ENCODE measurements around the gene FAM200A.
A peak's percentile ranks its signal among the peaks of the same experiment; 100 is the strongest.
"Not testable (repeated sequence)": the region's sequence is repeated elsewhere in the genome, so short reads cannot be mapped to it uniquely, and the experiment has no call there.

Gene FAM200A

GRCh38 chr7:99558306-99559174 is 6.6 kb upstream of the FAM200A start, which contains the start of gene ZNF655:
TSS of gene ZNF655 (plus strand) at chr7:99558642. CDS start at chr7:99560560, 1,918 bp downstream.
- peak; percentile 87 for DNase-seq

- DNase-seq, result no peak
Measured at GRCh38 chr7:99557940-99558305, 6.0 kb upstream of the FAM200A start.

GRCh38 chr7:99557196-99557607 is 5.3 kb upstream of the FAM200A start:
- DNase-seq, result no peak

GRCh38 chr7:99554939-99555338 is 3.0 kb upstream of the FAM200A start:
- DNase-seq, result no peak

- no peak for DNase-seq
Measured at GRCh38 chr7:99553039-99553438, 1.1 kb upstream of the FAM200A start.

GRCh38 chr7:99551334-99551733 is 580 bp downstream of the FAM200A start:
- no peak for DNase-seq

GRCh38 chr7:99549545-99549944 is 2.4 kb downstream of the FAM200A start:
- DNase-seq, result not testable (repeated sequence)

- not testable (repeated sequence) for DNase-seq
Measured at GRCh38 chr7:99545308-99545707, 6.6 kb downstream of the FAM200A start.

- no peak for DNase-seq
Measured at GRCh38 chr7:99543916-99544315, 8.0 kb downstream of the FAM200A start.

GRCh38 chr7:99543081-99543671 is 8.7 kb downstream of the FAM200A start:
- no peak for DNase-seq

- no peak for DNase-seq
Measured at GRCh38 chr7:99541212-99541611, 10.7 kb downstream of the FAM200A start.

- no peak for DNase-seq
Measured at GRCh38 chr7:99540542-99540941, 11.4 kb downstream of the FAM200A start.

- DNase-seq, result no peak
Measured at GRCh38 chr7:99539213-99539811, 12.6 kb downstream of the FAM200A start.

- no peak for DNase-seq
Measured at GRCh38 chr7:99535667-99536066, 16.2 kb downstream of the FAM200A start.

- no peak for DNase-seq
Measured at GRCh38 chr7:99531354-99531765, 20.6 kb downstream of the FAM200A start.

GRCh38 chr7:99525713-99526440 is 26.0 kb downstream of the FAM200A start:
- DNase-seq, result no peak

- DNase-seq, result no peak
Measured at GRCh38 chr7:99521399-99521798, 30.5 kb downstream of the FAM200A start.

- DNase-seq, result no peak
Measured at GRCh38 chr7:99514050-99514449, 37.9 kb downstream of the FAM200A start.

GRCh38 chr7:99505324-99505662 is 46.6 kb downstream of the FAM200A start:
- no peak for DNase-seq

GRCh38 chr7:99504603-99505323 is 47.2 kb downstream of the FAM200A start, which contains the start of gene ZKSCAN5:
TSS of gene ZKSCAN5 (plus strand) at chr7:99504662. CDS start at chr7:99506045, 1,383 bp downstream.
- peak; percentile 97 for DNase-seq

GRCh38 chr7:99504281-99504602 is 47.7 kb downstream of the FAM200A start:
- DNase-seq, result no peak

- DNase-seq, result not testable (repeated sequence)
Measured at GRCh38 chr7:99501236-99501635, 50.7 kb downstream of the FAM200A start.

- no peak for DNase-seq
Measured at GRCh38 chr7:99500637-99501009, 51.3 kb downstream of the FAM200A start.

Measured in T-helper 9 cell (primary cell).